GM12878 (cell line): Measurements from ENCODE around the gene TNS4. TPM values are rescaled to one million over a fixed set of nuclear protein-coding genes. Genes with fewer than 3 reads are reported as not detected.

Experiments used
- ATAC-seq: fragments of 200-7000 bp; cut with Tn5 transposase; 3 replicates; pipeline ENCODE4 v1.9.1; 2020; ENCODE audit warnings: mild to moderate bottlenecking, moderate library complexity
- BruUV-seq: library from RNA; stranded (reverse); fragments of 400-500 nt; replicated peaks from 2 replicates; lab custom pipeline; 2021; lab: Mats Ljungman, UMichigan
- CTCF ChIA-PET: fragments of 300-600 bp; sonication (Branson Sonifier 250); formaldehyde crosslinking; extraction: SDS; loops from one replicate; lab custom pipeline; 2021; ENCODE audit warnings: inconsistent platforms; lab: Yijun Ruan, JAX
- POLR2A ChIA-PET: fragments of 350-600 bp; formaldehyde crosslinking; extraction: SDS; loops from one replicate; lab custom pipeline; 2021; ENCODE audit warnings: inconsistent platforms; lab: Charles Lee
- RAD21 ChIA-PET: fragments of 300-600 bp; sonication (Branson Sonifier 250); formaldehyde crosslinking; loops from one replicate; lab custom pipeline; 2023; ENCODE audit warnings: antibody characterized with exemption; ENCODE audit not compliant: unreplicated experiment; lab: Charles Lee
- SMC1A ChIA-PET: fragments of 300-600 bp; sonication (Branson Sonifier 250); formaldehyde crosslinking; loops from one replicate; lab custom pipeline; 2023; ENCODE audit not compliant: unreplicated experiment, uncharacterized antibody; lab: Charles Lee
- DNase-seq: peaks from one replicate; pipeline ENCODE4 v3.0.0-alpha.2; 2011; ENCODE audit warnings: low read depth, low spot score
- FAIRE-seq: peaks from 3 replicates; lab custom pipeline; 2011; peaks lifted over from hg19 to GRCh38; lab: Jason Lieb, UNC
- H2AFZ ChIP-seq: 2 replicates; pipeline ENCODE4 v1.6.0; 2011; ENCODE audit warnings: low read depth, low read length, control low read depth; ENCODE audit not compliant: control insufficient read depth
- H3K27ac ChIP-seq: 2 replicates; pipeline ENCODE4 v1.5.1; 2011; ENCODE audit warnings: control low read depth; ENCODE audit not compliant: control insufficient read depth, insufficient read depth
- H3K27me3 ChIP-seq, 2 experiments: replicated peaks in 1 of 2; 2 replicates each; pipeline versions ENCODE4 v1.6.0 to v1.6.1; 2011; ENCODE audit warnings: low read length in 1 of 2; ENCODE audit not compliant: control insufficient read depth in 2 of 2, insufficient read depth in 2 of 2
- H3K36me3 ChIP-seq, 2 experiments: 2 replicates each; pipeline ENCODE4 v1.5.1; 2011; ENCODE audit warnings: low read length in 1 of 2; ENCODE audit not compliant: control insufficient read depth in 2 of 2, insufficient read depth in 2 of 2
- H3K4me1 ChIP-seq: 2 replicates; pipeline ENCODE4 v1.6.1; 2011; ENCODE audit warnings: mild to moderate bottlenecking, low read length, moderate library complexity, mixed read lengths; ENCODE audit not compliant: control insufficient read depth, insufficient read depth
- H3K4me2 ChIP-seq: 2 replicates; pipeline ENCODE4 v1.6.0; 2011; ENCODE audit warnings: control low read depth; ENCODE audit not compliant: control insufficient read depth, insufficient read depth
- H3K4me3 ChIP-seq: fragments of 200-600 bp; sonication (generic); 2 replicates; pipeline ENCODE4 v1.5.1; 2016
- H3K79me2 ChIP-seq: 2 replicates; pipeline ENCODE4 v1.6.0; 2011; ENCODE audit warnings: low read length; ENCODE audit not compliant: control insufficient read depth, insufficient read depth
- H3K9ac ChIP-seq: 2 replicates; pipeline ENCODE4 v1.8.0; 2011; ENCODE audit warnings: low read length, control low read depth, mixed read lengths; ENCODE audit not compliant: control insufficient read depth, insufficient read depth
- H3K9me3 ChIP-seq: replicated peaks from 3 replicates; pipeline ENCODE4 v1.5.1; 2011; ENCODE audit warnings: mild to moderate bottlenecking, low read length; ENCODE audit not compliant: control insufficient read depth, insufficient read depth
- H4K20me1 ChIP-seq: 2 replicates; pipeline ENCODE4 v1.6.0; 2011; ENCODE audit not compliant: control insufficient read depth, insufficient read depth
- DPF2 ChIP-seq: fragments of 450-650 bp; IDR thresholded peaks from 2 replicates; pipeline ENCODE4 v1.6.1; 2017; ENCODE audit warnings: mild to moderate bottlenecking
- SUPT20H ChIP-seq: IDR thresholded peaks from 2 replicates; pipeline ENCODE4 v1.6.1; 2011; ENCODE audit warnings: low read depth, mild to moderate bottlenecking, low read length, moderate library complexity, borderline replicate concordance; ENCODE audit not compliant: control insufficient read depth
- TCF7 ChIP-seq: IDR thresholded peaks from 2 replicates; pipeline ENCODE4 v1.6.1; 2014; ENCODE audit warnings: antibody characterized with exemption, borderline replicate concordance
- ZZZ3 ChIP-seq: IDR thresholded peaks from 2 replicates; pipeline ENCODE4 v1.6.1; 2011; ENCODE audit warnings: low read depth; ENCODE audit not compliant: control insufficient read depth, insufficient read length
- WGBS: methylation state at CpG from one replicate; pipeline ENCODE4 v1.1.6; 2016; ENCODE audit warnings: low lambda C conversion rate; ENCODE audit not compliant: insufficient replicate concordance, insufficient coverage; ENCODE audit errors: missing lambda C conversion rate; 5-methylcytosine and 5-hydroxymethylcytosine counted together
- in situ Hi-C: fragments of 300-500 bp; cut with MboI; formaldehyde crosslinking; loops from 9 replicates; pipeline ENCODE4 v1.14.3; 2018; ENCODE audit warnings: mixed read lengths
- intact Hi-C: fragments of 100-400 bp; cut with micrococcal nuclease; formaldehyde crosslinking; loops from one replicate; pipeline ENCODE4 v1.14.2; 2022; ENCODE audit not compliant: unreplicated experiment
- polyA plus RNA-seq, 11 experiments: library from polyadenylated mRNA; depleted of rRNA in 4 of 11; unstranded in 6 of 11; stranded (reverse) in 5 of 11; fragments of >200 nt; fragmentation: Nextera tagmentation in 4 of 11; fragmentation: Illumina TruSeq in 1 of 11; extraction: Ambion mirVana in 4 of 11; extraction: Trizol in 1 of 11; gene quantifications; 1 replicate in 1 of 11; 2 replicates in 10 of 11; pipeline versions ENCODE4 v1.2.1 to v1.2.3, GENCODE V29; 2011 to 2016; ENCODE audit warnings: inconsistent platforms in 2 of 11, missing spikeins in 2 of 11, low read depth in 1 of 11
- total RNA-seq, 4 experiments: library from RNA; depleted of rRNA in 3 of 4; stranded (reverse); fragments of >200 nt in 3 of 4; fragmentation: Illumina TruSeq in 1 of 4; extraction: Trizol in 1 of 4; gene quantifications; 2 replicates each; pipeline versions ENCODE4 v1.2.1 to v1.2.3, GENCODE V29; 2013 to 2021
- TF ChIP-seq, protein P1 (sequence below): fragments of 150-350 bp; IDR thresholded peaks from 2 replicates; pipeline ENCODE4 v1.6.1; 2016; ENCODE audit warnings: low read depth, low read length

TNS4 gene
- total and polyA plus RNA-seq, 10 of the 15 experiments (the other 5 are each of a cell fraction or from before 2014, with no cell fraction given): 0.10 to 0.90 (median 0.68) TPM; not detected in 2

DNA sequence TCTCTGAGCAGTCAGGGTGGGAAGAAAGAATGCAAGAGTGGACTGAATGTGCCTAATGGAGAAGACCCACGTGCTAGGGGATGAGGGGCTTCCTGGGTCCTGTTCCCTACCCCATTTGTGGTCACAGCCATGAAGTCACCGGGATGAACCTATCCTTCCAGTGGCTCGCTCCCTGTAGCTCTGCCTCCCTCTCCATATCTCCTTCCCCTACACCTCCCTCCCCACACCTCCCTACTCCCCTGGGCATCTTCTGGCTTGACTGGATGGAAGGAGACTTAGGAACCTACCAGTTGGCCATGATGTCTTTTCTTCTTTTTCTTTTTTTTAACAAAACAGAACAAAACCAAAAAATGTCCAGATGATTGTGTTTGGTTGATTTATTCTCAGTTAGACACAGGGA lies 44.1 kb downstream of the TNS4 start:
- H3K4me1 ChIP-seq: no peaks in the 10 kb centered on the region
- FAIRE-seq: no peak
- H3K36me3 ChIP-seq: no peaks in the 10 kb centered on the region
- ATAC-seq: no peak
- no peaks in the 10 kb centered on the region for H3K9me3 ChIP-seq
- no peak for TF ChIP-seq DPF2
- no peak for TF ChIP-seq SUPT20H
- TF ChIP-seq TCF7: no peak
- no peak for TF ChIP-seq ZZZ3
- TF ChIP-seq, protein P1, sequence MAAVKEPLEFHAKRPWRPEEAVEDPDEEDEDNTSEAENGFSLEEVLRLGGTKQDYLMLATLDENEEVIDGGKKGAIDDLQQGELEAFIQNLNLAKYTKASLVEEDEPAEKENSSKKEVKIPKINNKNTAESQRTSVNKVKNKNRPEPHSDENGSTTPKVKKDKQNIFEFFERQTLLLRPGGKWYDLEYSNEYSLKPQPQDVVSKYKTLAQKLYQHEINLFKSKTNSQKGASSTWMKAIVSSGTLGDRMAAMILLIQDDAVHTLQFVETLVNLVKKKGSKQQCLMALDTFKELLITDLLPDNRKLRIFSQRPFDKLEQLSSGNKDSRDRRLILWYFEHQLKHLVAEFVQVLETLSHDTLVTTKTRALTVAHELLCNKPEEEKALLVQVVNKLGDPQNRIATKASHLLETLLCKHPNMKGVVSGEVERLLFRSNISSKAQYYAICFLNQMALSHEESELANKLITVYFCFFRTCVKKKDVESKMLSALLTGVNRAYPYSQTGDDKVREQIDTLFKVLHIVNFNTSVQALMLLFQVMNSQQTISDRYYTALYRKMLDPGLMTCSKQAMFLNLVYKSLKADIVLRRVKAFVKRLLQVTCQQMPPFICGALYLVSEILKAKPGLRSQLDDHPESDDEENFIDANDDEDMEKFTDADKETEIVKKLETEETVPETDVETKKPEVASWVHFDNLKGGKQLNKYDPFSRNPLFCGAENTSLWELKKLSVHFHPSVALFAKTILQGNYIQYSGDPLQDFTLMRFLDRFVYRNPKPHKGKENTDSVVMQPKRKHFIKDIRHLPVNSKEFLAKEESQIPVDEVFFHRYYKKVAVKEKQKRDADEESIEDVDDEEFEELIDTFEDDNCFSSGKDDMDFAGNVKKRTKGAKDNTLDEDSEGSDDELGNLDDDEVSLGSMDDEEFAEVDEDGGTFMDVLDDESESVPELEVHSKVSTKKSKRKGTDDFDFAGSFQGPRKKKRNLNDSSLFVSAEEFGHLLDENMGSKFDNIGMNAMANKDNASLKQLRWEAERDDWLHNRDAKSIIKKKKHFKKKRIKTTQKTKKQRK: no peak
- no peaks in the 10 kb centered on the region for H3K79me2 ChIP-seq
- no peak overlapping the region for H3K4me2 ChIP-seq
- 31% methylated on average over 2 of the region's 3 CpGs for WGBS
- ChIA-PET POLR2A (interaction anchor here (1.8 kb wide), 1 partner anchor 11 kb away, joined by 4 read pairs; no protein-coding TSS in a partner anchor), RAD21 (no interaction called here), SMC1A (no interaction called here), CTCF (interaction anchor here (1.6 kb wide), 1 partner anchor 19 kb away, joined by 7 read pairs; no protein-coding TSS in a partner anchor)
- H2AFZ ChIP-seq: no peak overlapping the region
- H3K27ac ChIP-seq: no peak overlapping the region
- intact Hi-C loops: no loop called here
- H3K4me3 ChIP-seq: no peak overlapping the region
- H3K27me3 ChIP-seq: no peaks in the 10 kb centered on the region; a peak in 1 of 4 replicates
- BruUV-seq: TSS peak; percentile 63
- no peak for DNase-seq
- in situ Hi-C loops: no loop called here
- H4K20me1 ChIP-seq: no peaks in the 10 kb centered on the region
- no peak overlapping the region for H3K9ac ChIP-seq
